Esophagus squamous epithelium (tissue), 5 donors: ENCODE data around the gene RNF135. TPM values are rescaled to one million over a fixed set of nuclear protein-coding genes. Genes with fewer than 3 reads are reported as not detected.

Source experiments
- DNase-seq: peaks from one replicate; lab custom pipeline; 2025; lab: John Stamatoyannopoulos, UW
- H3K27ac ChIP-seq, 4 donors: fragments of 200-600 bp; sonication (generic); one replicate each; pipeline ENCODE4 v1.5.1; 2016 to 2019; ENCODE audit warnings: mild to moderate bottlenecking in 1 of 4
- H3K27me3 ChIP-seq, 4 donors: fragments of 200-600 bp; sonication (generic); 1 replicate in 3 of 4; 2 replicates in 1 of 4; pipeline versions ENCODE4 v1.5.1 to v1.6.0; 2017 to 2021; ENCODE audit warnings: antibody characterized with exemption in 1 of 4
- H3K36me3 ChIP-seq, 3 donors: fragments of 200-600 bp; sonication (generic); one replicate each; pipeline ENCODE4 v1.5.1; 2016 to 2019
- H3K4me1 ChIP-seq, 3 donors: fragments of 200-600 bp; sonication (generic); one replicate each; pipeline ENCODE4 v1.5.1; 2017 to 2019
- H3K4me3 ChIP-seq, 4 donors: fragments of 200-600 bp; sonication (generic); 1 replicate in 3 of 4; 2 replicates in 1 of 4; pipeline ENCODE4 v1.5.1; 2016 to 2019; ENCODE audit warnings: mild to moderate bottlenecking in 2 of 4, moderate library complexity in 1 of 4
- H3K9me3 ChIP-seq, 3 donors: fragments of 200-600 bp; sonication (generic); one replicate each; pipeline ENCODE4 v1.5.1; 2016 to 2019
- POLR2A ChIP-seq, 4 donors: fragments of 450-650 bp; IDR thresholded peaks; one replicate each; pipeline ENCODE4 v1.6.1; 2017; ENCODE audit warnings: antibody characterized with exemption in 4 of 4, mild to moderate bottlenecking in 4 of 4, moderate library complexity in 3 of 4
- WGBS, 2 donors: methylation state at CpG; one replicate each; pipeline ENCODE4 v1.1.5; 2018; 5-methylcytosine and 5-hydroxymethylcytosine counted together
- intact Hi-C: fragments of 100-400 bp; cut with DNase I; formaldehyde crosslinking; loops from one replicate; pipeline ENCODE4 v1.15.0; 2022
- total RNA-seq, 4 donors: library from RNA; depleted of rRNA; stranded (reverse); fragments of >200 nt; gene quantifications; one replicate each; pipeline ENCODE4 v1.1.0, GENCODE V29; 2016
- TF ChIP-seq, protein P1 (sequence below), 6 experiments: fragments of 450-650 bp in 4 of 6; fragments of 200-600 bp in 2 of 6; sonication (generic) in 2 of 6; IDR thresholded peaks; one replicate each; pipeline ENCODE4 v1.5.1; 2016 to 2019; ENCODE audit warnings: antibody characterized with exemption in 6 of 6, mild to moderate bottlenecking in 4 of 6, moderate library complexity in 4 of 6
- donor health status: DM: yes; HTN: yes; CAD: no.

Gene RNF135
- total RNA-seq, 4 donors from 2014 or later, result 19.7 to 27.1 (median 21.9) TPM

- no peak for DNase-seq
- H3K4me1 ChIP-seq, result no peaks in the 10 kb centered on the region
- TF ChIP-seq, protein P1, sequence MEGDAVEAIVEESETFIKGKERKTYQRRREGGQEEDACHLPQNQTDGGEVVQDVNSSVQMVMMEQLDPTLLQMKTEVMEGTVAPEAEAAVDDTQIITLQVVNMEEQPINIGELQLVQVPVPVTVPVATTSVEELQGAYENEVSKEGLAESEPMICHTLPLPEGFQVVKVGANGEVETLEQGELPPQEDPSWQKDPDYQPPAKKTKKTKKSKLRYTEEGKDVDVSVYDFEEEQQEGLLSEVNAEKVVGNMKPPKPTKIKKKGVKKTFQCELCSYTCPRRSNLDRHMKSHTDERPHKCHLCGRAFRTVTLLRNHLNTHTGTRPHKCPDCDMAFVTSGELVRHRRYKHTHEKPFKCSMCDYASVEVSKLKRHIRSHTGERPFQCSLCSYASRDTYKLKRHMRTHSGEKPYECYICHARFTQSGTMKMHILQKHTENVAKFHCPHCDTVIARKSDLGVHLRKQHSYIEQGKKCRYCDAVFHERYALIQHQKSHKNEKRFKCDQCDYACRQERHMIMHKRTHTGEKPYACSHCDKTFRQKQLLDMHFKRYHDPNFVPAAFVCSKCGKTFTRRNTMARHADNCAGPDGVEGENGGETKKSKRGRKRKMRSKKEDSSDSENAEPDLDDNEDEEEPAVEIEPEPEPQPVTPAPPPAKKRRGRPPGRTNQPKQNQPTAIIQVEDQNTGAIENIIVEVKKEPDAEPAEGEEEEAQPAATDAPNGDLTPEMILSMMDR (IDR thresholded peaks at IDR 0.05), result no peak
- TF ChIP-seq POLR2A (IDR thresholded peaks at IDR 0.05), result no peak
- no peak overlapping the region for H3K4me3 ChIP-seq
- no peaks in the 10 kb centered on the region for H3K27me3 ChIP-seq
- WGBS, 2 donors, result 100% methylated on average over 3 of the region's 3 CpGs; no CpG with 5 or more reads in 1 of the 2 donors
- intact Hi-C loops, result no loop called here
- H3K27ac ChIP-seq, result no peak overlapping the region
- no peaks in the 10 kb centered on the region for H3K9me3 ChIP-seq
- H3K36me3 ChIP-seq, result peaks cover 20 to 99% (median 23%) of the 10 kb centered on the region in 3 donors
Observed at GRCh38 chr17:30995347-30995746, 24.5 kb downstream of the RNF135 start.

DNA sequence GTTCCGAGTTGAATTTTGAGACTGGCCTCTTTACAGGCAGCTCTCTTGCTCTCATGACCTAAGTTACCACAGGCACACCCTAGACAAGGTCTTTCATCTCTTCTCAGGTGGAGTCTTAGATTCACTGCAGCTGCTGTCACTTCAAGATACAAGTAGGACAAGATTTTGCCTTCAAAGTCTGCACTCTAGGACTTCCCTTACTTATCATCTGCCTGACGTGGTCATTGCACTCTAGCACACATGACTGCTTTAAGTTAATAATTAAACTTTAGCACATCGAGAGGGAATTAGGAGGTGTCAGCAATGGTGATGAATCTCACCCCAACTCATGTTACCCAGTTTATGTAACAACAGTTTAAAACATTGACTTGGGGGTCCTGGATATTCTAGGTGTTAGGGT is 25.6 kb downstream of the RNF135 start:
- Histone ChIP-seq H3K27me3 (no peaks in the 10 kb centered on the region), H3K36me3 (peaks cover 20 to 99% (median 23%) of the 10 kb centered on the region in 3 donors), H3K9me3 (no peaks in the 10 kb centered on the region), H3K27ac (no peak overlapping the region), H3K4me3 (no peak overlapping the region), H3K4me1 (no peaks in the 10 kb centered on the region)
- intact Hi-C loops, result no loop called here
- no peak for DNase-seq
- TF ChIP-seq, protein P1 (IDR thresholded peaks at IDR 0.05), result no peak
- no peak for TF ChIP-seq POLR2A (IDR thresholded peaks at IDR 0.05)
- WGBS, 2 donors, result 74 to 82% methylated on average over 3 of the region's 3 CpGs

DNA sequence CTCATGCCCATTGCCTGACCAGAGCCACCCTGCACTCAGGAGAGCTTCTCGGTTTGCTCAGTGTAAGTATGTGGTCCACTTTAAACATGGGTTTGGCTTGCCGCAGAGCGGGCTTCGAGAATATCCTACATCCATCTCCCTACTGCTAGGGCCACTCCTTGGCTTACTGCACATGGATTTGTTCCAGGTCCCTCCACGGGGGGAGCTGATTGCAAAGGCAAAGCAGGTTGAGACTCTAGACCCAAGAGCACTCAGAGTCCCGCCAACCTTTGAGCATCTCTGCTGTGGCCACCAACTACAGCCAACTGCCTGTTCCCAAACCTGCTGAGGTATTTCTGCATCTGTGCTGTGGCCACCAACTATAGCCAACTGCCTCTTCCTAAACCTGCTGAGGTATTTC is 26.4 kb downstream of the RNF135 start:
- Histone ChIP-seq H3K36me3 (peaks cover 20 to 99% (median 23%) of the 10 kb centered on the region in 3 donors), H3K4me1 (no peaks in the 10 kb centered on the region), H3K27ac (no peak overlapping the region), H3K9me3 (no peaks in the 10 kb centered on the region), H3K27me3 (no peaks in the 10 kb centered on the region), H3K4me3 (no peak overlapping the region)
- TF ChIP-seq POLR2A (IDR thresholded peaks at IDR 0.05), result no peak
- TF ChIP-seq, protein P1 (IDR thresholded peaks at IDR 0.05), result no peak
- 83 to 95% methylated on average over 6 of the region's 6 CpGs for WGBS, 2 donors
- intact Hi-C loops, result no loop called here
- no peak for DNase-seq

DNA sequence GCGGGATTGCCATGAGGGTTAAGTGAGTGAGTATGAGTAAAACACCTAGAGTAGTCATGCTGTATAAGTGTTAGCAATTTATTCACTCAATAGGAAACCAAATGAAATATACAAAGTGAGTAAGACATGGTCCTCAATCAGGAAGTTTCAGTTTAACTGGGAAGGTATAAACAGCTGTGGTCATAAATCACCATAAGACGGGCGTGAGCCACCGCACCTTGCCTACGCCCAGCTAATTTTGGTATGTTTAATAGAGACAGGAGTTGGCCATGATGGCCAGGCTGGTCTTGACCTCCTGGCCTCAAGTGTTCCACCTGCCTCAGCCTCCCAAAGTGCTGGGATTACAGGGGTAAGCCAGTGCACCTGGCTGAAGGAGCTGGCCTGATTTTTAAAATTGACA is 27.0 kb downstream of the RNF135 start:
- no peaks in the 10 kb centered on the region for H3K27me3 ChIP-seq
- WGBS, 2 donors, result 91 to 94% methylated on average over 5 of the region's 5 CpGs
- H3K36me3 ChIP-seq, result peaks cover 20 to 99% (median 23%) of the 10 kb centered on the region in 3 donors
- DNase-seq, result no peak
- no peak overlapping the region for H3K27ac ChIP-seq
- no peak overlapping the region for H3K4me3 ChIP-seq
- intact Hi-C loops, result no loop called here
- TF ChIP-seq, protein P1 (IDR thresholded peaks at IDR 0.05), result no peak
- no peak for TF ChIP-seq POLR2A (IDR thresholded peaks at IDR 0.05)
- no peaks in the 10 kb centered on the region for H3K4me1 ChIP-seq
- H3K9me3 ChIP-seq, result no peaks in the 10 kb centered on the region

DNA sequence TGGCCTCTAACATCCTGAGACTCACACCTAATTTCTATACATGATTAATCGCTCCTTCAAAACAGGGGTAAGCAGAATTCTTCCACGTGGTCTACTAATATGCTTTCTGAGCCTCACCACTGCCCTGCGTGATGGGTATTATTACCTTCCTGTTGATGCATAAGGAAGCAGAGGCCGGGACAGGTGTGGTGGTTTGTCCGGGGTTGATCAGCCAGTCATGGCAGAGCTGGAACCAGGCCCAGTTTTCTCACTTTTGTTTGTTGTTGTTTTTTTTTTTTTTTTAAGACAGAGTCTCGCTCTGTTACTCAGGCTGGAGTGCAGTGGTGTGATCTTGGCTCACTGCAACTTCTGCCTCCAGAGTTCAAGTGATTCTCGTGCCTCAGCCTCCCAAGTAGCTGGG is 31.2 kb downstream of the RNF135 start:
- 77 to 84% methylated on average over 7 of the region's 7 CpGs for WGBS, 2 donors
- Histone ChIP-seq H3K4me3 (no peak overlapping the region), H3K36me3 (peaks cover 10 to 87% (median 18%) of the 10 kb centered on the region in 3 donors), H3K27me3 (no peaks in the 10 kb centered on the region), H3K4me1 (no peaks in the 10 kb centered on the region), H3K27ac (no peak overlapping the region), H3K9me3 (no peaks in the 10 kb centered on the region)
- no peak for TF ChIP-seq POLR2A (IDR thresholded peaks at IDR 0.05)
- TF ChIP-seq, protein P1 (IDR thresholded peaks at IDR 0.05), result no peak
- intact Hi-C loops, result no loop called here
- no peak for DNase-seq
